ENCODE data around the gene CYP51A1. TPM values are rescaled to one million over a fixed set of nuclear protein-coding genes. Genes with fewer than 3 reads are reported as not detected.

Gene CYP51A1
- total RNA-seq, 1 experiment from 2014 or later: 80.0 TPM

GRCh38 chr7:92131093-92131492, 3.2 kb downstream of the CYP51A1 start:
- Mint-ChIP-seq H3K9me3 (no peaks in the 10 kb centered on the region), H3K27me3 (ENCODE audit: low read depth) (no peaks in the 10 kb centered on the region), H3K27ac (no peak overlapping the region; a peak in 1 of 7 replicates), H3K4me3 (no peak overlapping the region), H3K36me3 (ENCODE audit: insufficient read depth in 1 of 3, low read depth in 3 of 3) (peaks cover 28 to 52% (median 42%) of the 10 kb centered on the region in 3 experiments; a peak in 6 of 7 replicates), H3K4me1 (peaks cover 19 to 27% of the 10 kb centered on the region in 2 experiments)
- Histone ChIP-seq H2BK120ac (ENCODE audit: low read depth, low read length, poor library complexity, severe bottlenecking) (no peak overlapping the region), H2AK5ac (ENCODE audit: insufficient read length, low read length) (no peak overlapping the region), H2BK20ac (ENCODE audit: low read depth, low read length, poor library complexity, severe bottlenecking) (no peak overlapping the region), H3K79me2 (ENCODE audit: insufficient read depth, low read length) (peaks cover 28% of the 10 kb centered on the region; the same call in 1 of the 2 replicates), H3T11ph (ENCODE audit: low read length) (no peak overlapping the region), H2BK12ac (ENCODE audit: insufficient read length, low read depth, low read length) (no peak overlapping the region), H4K8ac (replicated peaks; ENCODE audit: insufficient read length, low read depth, low read length) (no peak overlapping the region), H3K79me1 (ENCODE audit: insufficient read depth, low read depth, low read length, poor library complexity, severe bottlenecking) (no peaks in the 10 kb centered on the region), H2AFZ (ENCODE audit: low read length) (no peak overlapping the region), H2BK5ac (ENCODE audit: insufficient read length, low read length) (no peak overlapping the region), H3K4ac (ENCODE audit: low read depth, low read length) (no peak overlapping the region), H3K9ac (ENCODE audit: extremely low read depth, insufficient read length, low read length) (no peak overlapping the region), H3K14ac (ENCODE audit: insufficient read depth, low read length) (no peak overlapping the region), H3K23me2 (ENCODE audit: insufficient read length, low read depth, low read length, poor library complexity, severe bottlenecking) (no peaks in the 10 kb centered on the region), H3K27me3 (ENCODE audit: insufficient read depth, low read length) (no peaks in the 10 kb centered on the region), H3K27ac (ENCODE audit: insufficient read length, low read depth, low read length) (no peak overlapping the region), H3K18ac (ENCODE audit: insufficient read length, low read depth, low read length) (no peak overlapping the region), H4K20me1 (ENCODE audit: control insufficient read depth, insufficient read depth, insufficient read length) (no peaks in the 10 kb centered on the region), H4K5ac (ENCODE audit: insufficient read length, low read depth, low read length) (no peak overlapping the region), H3K4me1 (ENCODE audit: insufficient read depth, low read length) (no peaks in the 10 kb centered on the region; the same call in 1 of the 2 replicates), H4K91ac (ENCODE audit: insufficient read length, low read depth, low read length) (no peak overlapping the region), H2BK15ac (ENCODE audit: low read depth, low read length) (no peak overlapping the region), H3K23ac (ENCODE audit: insufficient read length, low read depth, low read length) (no peak overlapping the region), H3K4me2 (ENCODE audit: insufficient read depth, insufficient read length, low read length) (no peak overlapping the region), H3K9me3 (ENCODE audit: control insufficient read depth, low read depth, low read length) (no peaks in the 10 kb centered on the region), H3K56ac (ENCODE audit: insufficient read length, low read depth, low read length) (no peak overlapping the region)
- no peak for DNase-seq
- TF ChIP-seq, protein P1, sequence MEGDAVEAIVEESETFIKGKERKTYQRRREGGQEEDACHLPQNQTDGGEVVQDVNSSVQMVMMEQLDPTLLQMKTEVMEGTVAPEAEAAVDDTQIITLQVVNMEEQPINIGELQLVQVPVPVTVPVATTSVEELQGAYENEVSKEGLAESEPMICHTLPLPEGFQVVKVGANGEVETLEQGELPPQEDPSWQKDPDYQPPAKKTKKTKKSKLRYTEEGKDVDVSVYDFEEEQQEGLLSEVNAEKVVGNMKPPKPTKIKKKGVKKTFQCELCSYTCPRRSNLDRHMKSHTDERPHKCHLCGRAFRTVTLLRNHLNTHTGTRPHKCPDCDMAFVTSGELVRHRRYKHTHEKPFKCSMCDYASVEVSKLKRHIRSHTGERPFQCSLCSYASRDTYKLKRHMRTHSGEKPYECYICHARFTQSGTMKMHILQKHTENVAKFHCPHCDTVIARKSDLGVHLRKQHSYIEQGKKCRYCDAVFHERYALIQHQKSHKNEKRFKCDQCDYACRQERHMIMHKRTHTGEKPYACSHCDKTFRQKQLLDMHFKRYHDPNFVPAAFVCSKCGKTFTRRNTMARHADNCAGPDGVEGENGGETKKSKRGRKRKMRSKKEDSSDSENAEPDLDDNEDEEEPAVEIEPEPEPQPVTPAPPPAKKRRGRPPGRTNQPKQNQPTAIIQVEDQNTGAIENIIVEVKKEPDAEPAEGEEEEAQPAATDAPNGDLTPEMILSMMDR (conservative IDR thresholded peaks at IDR 0.05): no peak
- no CpG with 5 or more reads among the region's 5 CpGs for WGBS (ENCODE audit: extremely low coverage, insufficient read length, low lambda C conversion rate)

All from H9 (cell line).